NCI-H510A (cell line): ENCODE measurements around the gene VTI1A.
"Not testable (repeated sequence)": the region's sequence is repeated elsewhere in the genome, so short reads cannot be mapped to it uniquely, and the experiment has no call there.

Source experiments
- DNase-seq: peaks from one replicate; lab custom pipeline; 2025; lab: John Stamatoyannopoulos, UW

Gene VTI1A

GRCh38 chr10:112723876-112724275, 276.9 kb downstream of the VTI1A start:
- DNase-seq: no peak

GRCh38 chr10:112724404-112724991, 277.5 kb downstream of the VTI1A start:
- no peak for DNase-seq

- DNase-seq: no peak
Measured at GRCh38 chr10:112728118-112728883, 281.3 kb downstream of the VTI1A start.

GRCh38 chr10:112728997-112729396, 282.0 kb downstream of the VTI1A start:
- DNase-seq: no peak

GRCh38 chr10:112731450-112731849, 284.4 kb downstream of the VTI1A start:
- DNase-seq: not testable (repeated sequence)

GRCh38 chr10:112732277-112732921, 285.4 kb downstream of the VTI1A start:
- DNase-seq: no peak

- DNase-seq: no peak
Measured at GRCh38 chr10:112735041-112735695, 288.2 kb downstream of the VTI1A start.

- DNase-seq: no peak
Measured at GRCh38 chr10:112738606-112739591, 291.9 kb downstream of the VTI1A start.

- no peak for DNase-seq
Measured at GRCh38 chr10:112739592-112740353, 292.8 kb downstream of the VTI1A start.

GRCh38 chr10:112741830-112742402, 294.9 kb downstream of the VTI1A start:
- peak; percentile 49 for DNase-seq

GRCh38 chr10:112744181-112745096, 297.4 kb downstream of the VTI1A start:
- no peak for DNase-seq

- DNase-seq: no peak
Measured at GRCh38 chr10:112746329-112746728, 299.3 kb downstream of the VTI1A start.

GRCh38 chr10:112750427-112751167, 303.6 kb downstream of the VTI1A start:
- no peak for DNase-seq

- DNase-seq: no peak
Measured at GRCh38 chr10:112751651-112752050, 304.6 kb downstream of the VTI1A start.

GRCh38 chr10:112752288-112752687, 305.3 kb downstream of the VTI1A start:
- DNase-seq: no peak

GRCh38 chr10:112753961-112754411, 307.0 kb downstream of the VTI1A start:
- DNase-seq: no peak

GRCh38 chr10:112755446-112756234, 308.6 kb downstream of the VTI1A start:
- no peak for DNase-seq

GRCh38 chr10:112756235-112756527, 309.2 kb downstream of the VTI1A start:
- DNase-seq: no peak
